Natural killer cell (primary cell): Measurements from ENCODE around the gene SNX30. TPM values are rescaled to one million over a fixed set of nuclear protein-coding genes. Genes with fewer than 3 reads are reported as not detected.

ENCODE experiments used
- ATAC-seq, 3 donors: fragments of 150-1000 bp in 2 of 3; fragments of 200-7000 bp in 1 of 3; cut with Tn5 transposase; 1 replicate in 1 of 3; 2 replicates in 2 of 3; pipeline ENCODE4 v1.10.0; 2021; ENCODE audit warnings: mild to moderate bottlenecking in 2 of 3, moderate library complexity in 2 of 3
- DNase-seq, 2 donors: peaks; one replicate each; pipeline versions ENCODE4 v3.0.0 to v3.0.0-alpha.2; 2013 to 2021; ENCODE audit warnings: mixed read lengths in 1 of 2
- H3K27ac ChIP-seq: one replicate; pipeline ENCODE4 v1.5.1; 2013; ENCODE audit warnings: mild to moderate bottlenecking, low read length
- H3K27me3 ChIP-seq: one replicate; pipeline ENCODE4 v1.6.1; 2013; ENCODE audit warnings: low read length; ENCODE audit not compliant: control insufficient read depth, insufficient read depth
- H3K36me3 ChIP-seq: one replicate; pipeline ENCODE4 v1.6.1; 2013; ENCODE audit warnings: low read length; ENCODE audit not compliant: control insufficient read depth, insufficient read depth
- H3K4me1 ChIP-seq: one replicate; pipeline ENCODE4 v1.6.1; 2013; ENCODE audit warnings: low read length; ENCODE audit not compliant: control insufficient read depth, insufficient read depth
- H3K4me3 ChIP-seq: one replicate; pipeline ENCODE4 v1.5.1; 2013; ENCODE audit warnings: low read length
- H3K9me3 ChIP-seq: one replicate; pipeline ENCODE4 v1.6.1; 2013; ENCODE audit warnings: low read length; ENCODE audit not compliant: control insufficient read depth, insufficient read depth
- H3K27ac Mint-ChIP-seq, 2 donors: one replicate each; pipeline ENCODE4 v1.8.0; 2022; ENCODE audit warnings: mild to moderate bottlenecking in 2 of 2, mixed read lengths in 2 of 2, moderate library complexity in 1 of 2
- H3K27me3 Mint-ChIP-seq, 2 donors: one replicate each; pipeline ENCODE4 v1.8.0; 2022; ENCODE audit warnings: low read depth in 2 of 2, mixed read lengths in 2 of 2
- H3K36me3 Mint-ChIP-seq: one replicate; pipeline ENCODE4 v1.8.0; 2022; ENCODE audit warnings: mixed read lengths
- H3K4me1 Mint-ChIP-seq, 2 donors: one replicate each; pipeline ENCODE4 v1.8.0; 2022; ENCODE audit warnings: mixed read lengths in 2 of 2
- H3K4me3 Mint-ChIP-seq: one replicate; pipeline ENCODE4 v1.8.0; 2022; ENCODE audit warnings: mild to moderate bottlenecking, moderate library complexity, mixed read lengths
- H3K9me3 Mint-ChIP-seq, 2 donors: one replicate each; pipeline ENCODE4 v1.8.0; 2022; ENCODE audit warnings: mixed read lengths in 2 of 2
- WGBS: methylation state at CpG from one replicate; pipeline ENCODE4 v1.1.7; 2013; ENCODE audit warnings: missing lambda C conversion rate; ENCODE audit not compliant: insufficient coverage; 5-methylcytosine and 5-hydroxymethylcytosine counted together
- intact Hi-C: fragments of 100-400 bp; cut with micrococcal nuclease; formaldehyde crosslinking; loops from one replicate; pipeline ENCODE4 v1.14.2; 2022
- total RNA-seq, 4 donors: library from RNA; stranded (reverse); fragments of 120-200 nt in 1 of 4; gene quantifications; one replicate each; pipeline versions ENCODE4 v1.2.3 to v1.2.4, GENCODE V29; 2013 to 2022
- TF ChIP-seq, protein P1 (sequence below): fragments of 200-600 bp; IDR thresholded peaks from one replicate; pipeline ENCODE4 v1.8.0; 2022; ENCODE audit warnings: antibody characterized with exemption

SNX30 gene
- total RNA-seq, 3 donors from 2014 or later (not counting 1 experiment from before 2014, with no cell fraction given): 8.5 to 10.5 (median 9.3) TPM

DNA sequence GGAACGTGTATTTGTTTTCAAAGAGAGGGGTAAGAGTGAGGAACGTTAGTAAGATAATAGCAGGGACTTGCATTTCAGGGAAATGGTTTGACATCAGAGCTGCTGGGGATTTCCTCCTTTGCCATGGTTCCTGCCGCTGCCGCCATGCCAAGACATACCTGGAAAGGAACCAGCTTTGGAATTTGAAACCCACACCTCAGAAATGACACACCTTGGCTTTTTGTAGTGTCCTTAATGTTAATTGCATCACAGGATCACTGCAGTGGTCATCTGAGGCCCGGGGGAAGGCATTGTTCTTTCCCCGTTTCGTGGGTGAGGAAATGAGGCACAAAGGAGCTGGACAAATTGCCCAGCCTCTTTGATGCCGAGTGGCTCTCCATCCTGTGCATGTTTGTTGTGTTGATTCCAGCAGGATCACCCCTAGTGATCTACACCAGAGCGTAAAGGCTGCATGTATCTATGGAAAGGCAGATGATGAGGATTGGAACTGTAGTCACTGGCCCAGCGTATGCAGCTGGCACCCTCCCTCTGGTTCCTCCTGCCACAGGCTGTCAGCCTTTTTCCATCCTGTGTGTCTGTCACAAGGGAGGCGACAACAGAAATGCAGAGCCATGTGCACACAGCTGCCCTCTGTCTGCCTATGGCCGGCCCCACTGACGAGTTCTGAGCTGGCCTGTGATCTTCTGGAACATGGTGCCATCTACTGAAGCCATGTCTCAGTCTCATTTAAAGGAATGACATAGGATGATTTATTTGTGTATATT, 102.4 kb downstream of the SNX30 start:
- Histone ChIP-seq H3K36me3 (peaks cover 7% of the 10 kb centered on the region), H3K9me3 (no peaks in the 10 kb centered on the region), H3K4me1 (peaks cover 11% of the 10 kb centered on the region), H3K27me3 (no peaks in the 10 kb centered on the region), H3K4me3 (no peak overlapping the region), H3K27ac (no peak overlapping the region)
- Mint-ChIP-seq H3K4me3 (no peak overlapping the region), H3K9me3 (no peaks in the 10 kb centered on the region), H3K27ac (no peak overlapping the region), H3K36me3 (no peaks in the 10 kb centered on the region), H3K27me3 (no peaks in the 10 kb centered on the region), H3K4me1 (peaks cover 0 to 9% of the 10 kb centered on the region in 2 donors)
- no peak for DNase-seq
- TF ChIP-seq, protein P1, sequence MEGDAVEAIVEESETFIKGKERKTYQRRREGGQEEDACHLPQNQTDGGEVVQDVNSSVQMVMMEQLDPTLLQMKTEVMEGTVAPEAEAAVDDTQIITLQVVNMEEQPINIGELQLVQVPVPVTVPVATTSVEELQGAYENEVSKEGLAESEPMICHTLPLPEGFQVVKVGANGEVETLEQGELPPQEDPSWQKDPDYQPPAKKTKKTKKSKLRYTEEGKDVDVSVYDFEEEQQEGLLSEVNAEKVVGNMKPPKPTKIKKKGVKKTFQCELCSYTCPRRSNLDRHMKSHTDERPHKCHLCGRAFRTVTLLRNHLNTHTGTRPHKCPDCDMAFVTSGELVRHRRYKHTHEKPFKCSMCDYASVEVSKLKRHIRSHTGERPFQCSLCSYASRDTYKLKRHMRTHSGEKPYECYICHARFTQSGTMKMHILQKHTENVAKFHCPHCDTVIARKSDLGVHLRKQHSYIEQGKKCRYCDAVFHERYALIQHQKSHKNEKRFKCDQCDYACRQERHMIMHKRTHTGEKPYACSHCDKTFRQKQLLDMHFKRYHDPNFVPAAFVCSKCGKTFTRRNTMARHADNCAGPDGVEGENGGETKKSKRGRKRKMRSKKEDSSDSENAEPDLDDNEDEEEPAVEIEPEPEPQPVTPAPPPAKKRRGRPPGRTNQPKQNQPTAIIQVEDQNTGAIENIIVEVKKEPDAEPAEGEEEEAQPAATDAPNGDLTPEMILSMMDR: no peak
- ATAC-seq: no peak
- 83% methylated on average over 12 of the region's 13 CpGs for WGBS
- intact Hi-C loops: no loop called here

DNA sequence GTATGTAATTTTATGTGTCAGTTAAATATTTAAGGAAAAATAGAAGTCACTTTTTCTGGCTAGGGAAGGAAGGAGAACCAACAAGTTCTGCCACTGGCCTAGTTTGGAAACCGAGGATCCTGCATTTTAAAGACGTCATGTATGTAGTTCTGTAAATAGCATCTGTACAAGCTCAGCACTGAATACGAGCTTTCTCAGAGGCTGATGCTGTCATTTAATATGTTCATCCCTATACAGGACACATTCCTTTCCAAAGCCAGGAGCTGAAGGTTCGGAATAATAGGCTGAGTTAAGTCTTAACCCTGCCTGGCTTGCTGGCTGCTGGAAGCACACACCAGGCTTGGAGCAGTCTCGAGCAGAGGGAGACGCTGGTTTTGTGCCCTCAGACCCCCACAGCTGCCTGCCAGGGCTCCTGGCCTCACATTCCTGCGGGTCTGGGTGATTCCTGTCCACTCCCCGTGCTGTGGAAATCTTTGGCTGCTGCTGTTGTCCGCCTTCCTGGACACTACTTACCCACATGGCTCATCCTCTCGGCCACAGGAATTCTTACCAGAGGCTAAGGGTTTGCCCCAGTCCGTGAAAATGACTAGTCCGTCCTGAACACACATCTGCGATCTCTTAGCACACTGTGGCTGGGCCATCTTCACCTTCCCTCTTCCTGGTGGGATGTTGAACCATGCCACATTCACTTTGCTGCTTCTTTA, 103.5 kb downstream of the SNX30 start:
- no peaks in the 10 kb centered on the region for H3K27me3 ChIP-seq
- H3K4me3 ChIP-seq: no peak overlapping the region
- H3K4me1 Mint-ChIP-seq: peaks cover 5 to 6% of the 10 kb centered on the region in 2 donors
- no peaks in the 10 kb centered on the region for H3K9me3 Mint-ChIP-seq
- DNase-seq (no peak), ATAC-seq (no peak)
- peaks cover 8% of the 10 kb centered on the region for H3K4me1 ChIP-seq
- intact Hi-C loops: no loop called here
- H3K27ac Mint-ChIP-seq: no peak overlapping the region
- TF ChIP-seq, protein P1: no peak
- H3K27me3 Mint-ChIP-seq: no peaks in the 10 kb centered on the region
- no peak overlapping the region for H3K27ac ChIP-seq
- no peaks in the 10 kb centered on the region for H3K9me3 ChIP-seq
- H3K4me3 Mint-ChIP-seq: no peak overlapping the region
- peaks cover 7% of the 10 kb centered on the region for H3K36me3 ChIP-seq
- 88% methylated on average over 13 of the region's 13 CpGs for WGBS
- no peaks in the 10 kb centered on the region for H3K36me3 Mint-ChIP-seq

DNA sequence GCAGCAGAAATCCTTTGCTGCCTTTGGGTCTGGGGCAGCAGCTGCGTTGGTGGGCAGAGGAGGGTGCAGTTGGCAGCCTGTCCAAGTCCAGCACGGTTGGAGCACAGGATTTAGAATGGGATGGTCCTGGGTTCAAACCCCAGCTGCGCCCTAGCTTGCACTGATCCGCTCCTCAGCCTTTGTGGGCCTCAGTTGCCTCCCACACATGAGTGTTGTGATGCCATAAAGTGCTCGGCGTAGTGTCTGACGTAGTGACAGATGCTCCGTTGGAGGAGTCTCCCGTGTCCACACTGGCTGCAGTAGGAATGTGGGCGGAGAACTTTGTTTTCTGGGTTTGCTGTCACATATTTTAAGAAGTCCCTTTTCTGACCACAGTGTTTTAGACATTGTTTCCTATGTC, 104.1 kb downstream of the SNX30 start:
- no peak overlapping the region for H3K27ac ChIP-seq
- WGBS: 90% methylated on average over 10 of the region's 10 CpGs
- Mint-ChIP-seq H3K27ac (peak overlapping the region in 1 of 2 donors; percentile 49), H3K4me3 (no peak overlapping the region), H3K36me3 (no peaks in the 10 kb centered on the region), H3K9me3 (no peaks in the 10 kb centered on the region), H3K27me3 (no peaks in the 10 kb centered on the region), H3K4me1 (peaks cover 5 to 7% of the 10 kb centered on the region in 2 donors)
- no peaks in the 10 kb centered on the region for H3K9me3 ChIP-seq
- H3K4me3 ChIP-seq: no peak overlapping the region
- TF ChIP-seq, protein P1: no peak
- intact Hi-C loops: no loop called here
- ATAC-seq (no peak), DNase-seq (no peak)
- H3K27me3 ChIP-seq: no peaks in the 10 kb centered on the region
- peaks cover 7% of the 10 kb centered on the region for H3K36me3 ChIP-seq
- H3K4me1 ChIP-seq: peaks cover 7% of the 10 kb centered on the region
